ENCODE measurements around the gene BEND6.
A peak's percentile ranks its signal among the peaks of the same experiment; 100 is the strongest.

Gene BEND6

DNA sequence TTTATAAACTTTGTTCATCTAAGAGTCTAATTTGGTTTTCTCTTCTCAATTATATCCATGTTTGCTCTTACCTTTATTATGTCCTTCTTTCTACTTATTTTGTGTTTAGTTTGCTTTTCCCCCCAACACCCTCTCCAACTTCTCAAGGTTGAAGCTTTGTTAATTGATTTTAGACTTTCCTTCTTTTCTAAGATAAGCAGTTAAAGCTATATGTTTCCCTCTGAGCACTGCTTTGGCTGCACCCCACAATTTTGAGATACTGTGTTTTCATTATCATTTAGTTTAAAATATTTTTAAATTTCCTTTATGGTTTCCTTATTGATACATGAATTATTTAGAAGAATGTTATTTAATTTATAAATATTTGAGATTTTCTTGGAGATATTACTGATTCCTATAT is 13.9 kb upstream of the BEND6 start:
- no peak for DNase-seq (ENCODE audit: low read depth)

DNA sequence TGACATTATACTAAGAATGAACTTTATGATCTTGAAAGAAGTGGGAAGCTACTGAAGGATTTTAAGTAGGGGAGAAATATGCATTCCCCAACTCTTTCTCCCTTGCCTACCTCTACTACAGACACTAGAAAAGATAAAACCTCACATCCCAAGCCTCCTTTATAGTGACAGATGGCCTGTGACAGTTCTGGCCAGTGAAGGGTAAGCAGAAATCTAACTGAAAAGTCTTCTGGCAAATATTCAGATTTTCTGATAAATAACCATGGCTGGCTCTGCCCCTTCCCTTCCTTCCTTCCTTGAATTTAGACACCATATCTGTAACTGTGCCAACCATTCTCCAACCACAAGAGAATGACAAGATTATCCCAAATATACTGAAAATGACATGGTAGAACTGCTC is 10.2 kb upstream of the BEND6 start:
- no peak for DNase-seq (ENCODE audit: low read depth)

- DNase-seq (ENCODE audit: low read depth), result no peak
These were observed 8.5 kb upstream of the BEND6 start for GRCh38 chr6:56946368-56946767.

DNA sequence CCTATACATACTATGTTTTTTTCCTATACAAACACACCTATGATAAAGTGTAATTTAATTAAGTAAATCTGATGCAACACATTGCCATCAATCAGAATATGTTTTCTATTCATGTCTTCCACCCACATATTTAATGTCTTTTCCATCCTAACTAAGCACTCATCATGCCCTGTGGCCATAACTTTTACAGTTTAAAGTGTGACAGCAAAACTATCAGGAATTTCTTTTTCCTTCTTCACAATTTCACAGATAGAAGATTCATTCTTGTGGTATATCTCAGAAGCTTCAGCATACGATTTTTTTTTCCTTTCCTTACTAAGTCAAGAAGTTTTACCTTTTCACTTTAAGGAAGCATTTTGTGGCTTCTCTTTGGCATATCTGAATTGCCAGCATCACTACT is 7.0 kb upstream of the BEND6 start:
- no peak for DNase-seq (ENCODE audit: low read depth)

DNA sequence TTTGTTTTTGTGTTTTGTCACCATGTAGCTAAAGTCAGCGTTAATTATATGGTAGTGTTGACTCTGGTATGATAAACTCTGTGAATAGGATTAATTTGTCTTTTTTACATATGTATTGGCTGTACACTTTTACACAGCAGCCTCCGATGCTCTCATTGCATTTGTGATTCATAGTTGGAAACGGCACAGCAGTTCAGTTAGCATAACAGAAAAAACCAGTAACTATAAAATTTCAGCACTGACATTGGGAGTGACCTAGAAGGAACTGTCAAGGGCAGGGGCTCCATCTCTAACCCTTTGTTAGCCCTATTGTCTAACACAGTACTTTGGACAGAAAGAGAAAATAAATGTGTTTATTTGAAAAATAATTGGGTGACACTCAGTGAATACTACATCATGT is 5.6 kb upstream of the BEND6 start:
- no peak for DNase-seq (ENCODE audit: low read depth)

GRCh38 chr6:56949925-56950495 is 4.9 kb upstream of the BEND6 start:
- no peak for DNase-seq (ENCODE audit: low read depth)

DNA sequence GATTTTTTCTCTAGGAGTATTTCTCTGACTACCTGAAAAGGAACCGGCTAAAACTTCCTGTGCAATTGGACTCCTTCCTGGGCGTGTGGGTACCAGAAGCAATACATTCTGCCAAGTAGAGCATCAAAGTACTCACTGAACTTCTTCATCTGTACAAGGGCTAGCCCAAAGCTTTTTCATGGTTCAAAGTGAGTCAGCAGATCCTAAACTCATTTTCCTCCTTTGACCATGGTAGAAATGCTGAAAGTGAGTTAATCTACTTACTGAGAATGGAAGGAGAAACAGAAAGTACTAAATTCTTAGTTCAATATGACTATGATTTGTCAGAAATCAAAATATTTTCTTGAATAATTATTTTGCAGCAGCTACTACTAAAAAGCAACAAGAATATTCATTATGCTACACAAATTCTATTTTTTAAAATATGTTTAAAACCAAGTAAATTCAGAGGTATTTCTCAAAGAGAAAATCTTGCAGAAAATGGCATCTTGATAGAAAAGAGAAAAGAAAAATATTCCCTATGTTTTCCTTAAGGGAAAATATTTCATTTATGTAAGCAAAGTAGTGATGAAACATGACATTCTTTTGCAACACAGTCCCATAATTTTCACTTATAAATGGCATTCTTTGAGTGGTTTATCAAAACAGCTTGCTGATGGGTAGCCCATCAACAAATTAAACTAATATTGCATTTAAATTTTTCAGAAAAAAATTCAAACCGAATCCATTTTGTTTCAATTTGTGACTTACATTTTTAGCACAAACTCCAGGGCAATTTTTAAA is 3.7 kb upstream of the BEND6 start:
- DNase-seq (ENCODE audit: low read depth), result peak; percentile 32

- peak; percentile 17 for DNase-seq (ENCODE audit: low read depth)
These were observed 1.1 kb upstream of the BEND6 start for GRCh38 chr6:56953597-56954402.

- DNase-seq (ENCODE audit: low read depth), result peak; percentile 92
These were observed 556 bp downstream of the BEND6 start for GRCh38 chr6:56955171-56956155.

- DNase-seq (ENCODE audit: low read depth), result no peak
These were observed 1.6 kb downstream of the BEND6 start for GRCh38 chr6:56956491-56956890.

DNA sequence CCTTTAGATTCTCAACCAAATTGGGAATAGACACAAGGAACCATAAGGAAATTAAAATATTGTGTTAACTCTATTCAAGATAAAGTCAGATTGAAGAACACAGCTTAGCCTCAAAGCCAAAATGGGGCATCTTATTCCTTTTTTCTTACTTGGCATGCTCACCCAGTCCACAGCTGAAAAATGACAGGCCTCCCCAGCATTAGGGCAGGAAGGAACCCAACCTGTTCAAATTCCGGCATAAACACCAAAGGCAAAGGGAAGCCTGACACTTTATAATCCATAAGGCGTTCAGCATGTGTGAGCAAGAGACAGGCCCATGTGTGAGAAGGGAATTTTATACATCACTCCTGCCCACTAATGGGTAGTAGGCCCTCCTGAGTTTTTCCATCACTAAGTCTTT is 2.9 kb downstream of the BEND6 start:
- no peak for DNase-seq (ENCODE audit: low read depth)

DNA sequence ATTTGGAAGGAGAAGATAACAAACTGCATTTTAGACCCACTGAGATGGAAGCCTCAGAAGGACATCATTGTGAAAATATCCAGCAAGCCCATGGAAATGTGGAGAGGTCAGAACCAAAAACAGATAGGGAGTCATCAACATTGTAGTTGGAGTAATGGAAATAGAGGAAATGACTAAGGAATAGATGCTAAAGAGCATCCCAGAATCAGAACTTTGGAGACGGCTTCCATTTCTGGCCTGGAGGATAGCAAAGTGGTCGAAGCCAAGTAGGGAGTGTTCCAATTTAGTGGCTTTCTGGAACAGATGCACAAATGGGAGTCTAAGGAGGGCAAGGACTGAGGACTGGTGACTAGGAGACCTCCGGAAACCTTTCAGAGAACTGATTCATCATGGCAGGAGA is 3.6 kb downstream of the BEND6 start:
- DNase-seq (ENCODE audit: low read depth), result no peak

- DNase-seq (ENCODE audit: low read depth), result no peak
These were observed 4.2 kb downstream of the BEND6 start for GRCh38 chr6:56959094-56959493.

DNA sequence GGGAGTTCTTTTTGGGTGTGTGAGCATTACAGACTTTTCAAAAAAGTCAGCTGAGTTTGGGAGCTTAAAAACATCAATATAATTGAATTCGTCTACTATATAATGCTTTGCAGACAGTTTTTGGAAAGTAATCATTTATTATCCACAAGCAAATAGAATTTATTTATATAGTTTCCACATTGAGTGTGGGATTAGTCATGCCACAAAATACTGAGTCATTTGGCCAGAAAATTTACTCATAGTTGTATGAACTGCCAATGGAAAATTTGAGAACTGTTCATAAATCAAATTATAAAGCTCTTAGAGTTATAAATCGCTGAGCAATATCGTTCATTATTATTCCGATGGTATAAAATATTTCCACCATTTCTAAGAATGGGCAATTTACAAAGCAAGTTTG is 5.0 kb downstream of the BEND6 start:
- peak; percentile 49 for DNase-seq (ENCODE audit: low read depth)

DNA sequence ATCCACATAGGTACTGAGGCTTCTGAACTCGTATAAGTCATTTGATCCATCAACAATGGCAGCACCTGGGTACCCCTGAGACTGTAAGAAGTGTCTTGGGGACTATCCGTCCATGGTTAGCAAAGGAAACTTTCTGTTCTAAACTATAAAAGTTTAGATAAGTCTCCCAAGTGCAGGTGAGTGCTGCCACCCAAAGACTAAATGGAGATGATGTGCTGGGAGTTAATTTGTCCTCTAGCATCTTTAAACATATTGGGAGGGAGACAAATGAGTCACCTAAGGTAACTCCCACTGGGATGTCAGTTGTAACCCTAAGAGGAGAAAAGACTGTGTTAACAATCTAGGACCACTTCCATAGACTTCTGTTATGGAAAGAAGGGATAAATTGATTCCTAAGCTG is 6.2 kb downstream of the BEND6 start:
- DNase-seq (ENCODE audit: low read depth), result no peak

DNA sequence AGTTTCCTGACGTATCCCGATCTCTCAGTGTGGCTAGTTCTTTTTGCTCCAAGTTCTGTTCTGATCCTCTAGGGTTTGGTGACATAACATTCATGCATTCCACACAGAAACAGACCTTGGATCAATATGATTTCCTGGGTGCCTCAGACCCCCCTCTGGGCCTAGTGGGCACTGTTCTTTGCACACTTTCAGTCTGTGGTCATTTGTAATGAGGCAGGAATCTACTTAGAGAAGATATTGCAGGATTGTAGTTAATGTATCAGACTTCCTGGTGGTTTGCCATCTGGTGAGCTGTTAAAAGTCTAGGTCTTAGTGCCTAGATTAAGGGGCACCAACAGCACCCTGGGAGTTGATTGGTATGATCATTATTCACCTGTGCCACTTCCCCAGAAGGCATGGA is 7.5 kb downstream of the BEND6 start:
- no peak for DNase-seq (ENCODE audit: low read depth)

- DNase-seq (ENCODE audit: low read depth), result no peak
These were observed 8.1 kb downstream of the BEND6 start for GRCh38 chr6:56963043-56963442.

GRCh38 chr6:56963793-56964192 is 8.9 kb downstream of the BEND6 start:
- no peak for DNase-seq (ENCODE audit: low read depth)

GRCh38 chr6:56965126-56965525 is 10.2 kb downstream of the BEND6 start:
- no peak for DNase-seq (ENCODE audit: low read depth)

DNA sequence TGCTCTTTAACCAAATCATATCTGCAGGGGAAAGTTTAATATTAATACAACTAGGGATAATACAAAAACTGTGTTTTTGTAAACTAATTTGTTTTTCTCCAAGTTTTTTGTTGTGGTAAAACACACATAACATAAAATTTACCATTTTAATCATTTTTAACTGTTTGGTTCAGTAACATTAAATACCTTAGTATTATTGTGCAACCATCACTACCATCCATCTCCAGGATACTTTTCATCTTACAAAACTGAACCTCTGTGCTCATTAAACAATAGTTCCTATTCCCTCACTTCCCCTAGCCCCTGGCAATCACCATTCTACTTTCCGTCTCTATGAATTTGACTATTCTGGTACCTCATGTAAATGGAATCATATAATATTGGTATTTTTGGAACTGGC is 15.9 kb downstream of the BEND6 start:
- DNase-seq (ENCODE audit: low read depth), result no peak

DNA sequence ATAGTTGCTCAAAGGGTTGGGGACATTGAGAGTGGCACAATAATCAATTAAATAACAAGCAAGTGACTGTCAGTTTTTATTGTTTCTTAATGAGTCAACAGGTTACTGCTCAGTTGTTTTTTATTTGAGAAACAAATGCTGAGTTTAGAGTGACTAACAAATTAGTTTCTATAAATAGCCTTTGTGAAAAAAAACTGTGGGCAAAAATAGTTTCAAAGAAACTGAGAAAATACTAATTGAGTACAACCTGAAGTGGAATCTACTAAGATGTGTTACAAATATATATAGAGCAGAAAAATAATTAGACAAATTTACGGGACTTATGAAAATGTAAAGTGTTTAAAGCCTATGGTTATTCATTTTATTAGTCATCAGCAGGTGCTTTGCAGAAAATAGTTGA is 22.3 kb downstream of the BEND6 start:
- DNase-seq (ENCODE audit: low read depth), result no peak

- no peak for DNase-seq (ENCODE audit: low read depth)
These were observed 23.6 kb downstream of the BEND6 start for GRCh38 chr6:56978530-56978929.
